GM21737 (cell line): ENCODE measurements around the gene NOS1.

Experiments
- ATAC-seq: cut with Tn5 transposase; IDR thresholded peaks from one replicate; pipeline ENCODE4 v1.9.1; 2021; ENCODE audit warnings: mild to moderate bottlenecking, moderate library complexity; ENCODE audit not compliant: unreplicated experiment

The NOS1 gene

GRCh38 chr12:117331691-117332090 is 29.7 kb downstream of the NOS1 start:
- ATAC-seq: no peak

GRCh38 chr12:117330441-117331113 is 30.8 kb downstream of the NOS1 start:
- no peak for ATAC-seq

- no peak for ATAC-seq
Observed at GRCh38 chr12:117329756-117330155, 31.7 kb downstream of the NOS1 start.

DNA sequence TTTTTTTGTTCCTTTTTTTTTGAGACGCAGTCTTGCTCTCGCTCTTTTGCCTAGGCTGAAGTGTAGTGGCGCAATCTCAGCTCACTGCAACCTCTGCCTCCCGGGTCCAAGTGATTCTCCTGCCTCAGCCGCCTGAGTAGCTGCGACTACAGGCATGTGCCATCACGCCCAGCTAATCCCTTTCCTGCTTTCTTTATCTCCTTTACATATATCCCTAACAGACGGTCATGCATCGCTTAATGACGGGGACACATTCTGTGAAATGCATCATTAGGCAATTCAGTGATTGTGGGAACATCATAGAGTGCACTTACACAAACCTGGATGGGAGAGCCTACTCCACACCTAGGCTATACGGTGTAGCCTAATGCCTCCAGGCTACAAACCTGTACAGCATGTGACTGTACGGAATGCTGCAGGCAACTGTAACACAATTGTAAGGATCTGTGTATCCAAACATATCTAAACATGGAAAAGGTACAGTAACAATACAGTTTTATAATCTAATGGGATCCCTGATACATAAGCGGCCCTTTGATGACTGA is 32.8 kb downstream of the NOS1 start:
- ATAC-seq: no peak

DNA sequence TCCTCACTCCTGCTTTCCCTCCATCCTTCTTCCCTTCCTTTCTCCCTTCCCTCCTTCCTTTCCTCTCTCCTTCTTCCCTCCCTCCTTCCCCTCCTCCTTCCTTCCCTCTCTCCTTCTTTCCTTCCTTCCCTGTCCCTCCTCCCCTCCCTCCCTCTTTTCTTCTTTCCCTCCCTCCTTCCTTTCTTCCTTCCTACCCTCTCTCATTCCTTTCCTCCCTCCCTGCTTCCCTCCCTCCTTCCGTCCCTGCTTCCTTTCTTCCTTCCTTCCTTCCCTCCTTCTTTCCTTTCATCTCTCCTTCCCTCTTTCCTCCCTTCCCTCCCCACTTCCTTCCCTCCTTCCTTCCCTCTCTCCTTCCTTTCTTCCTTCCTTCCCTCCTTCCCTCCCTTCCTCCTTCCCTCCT is 39.0 kb downstream of the NOS1 start:
- ATAC-seq: no peak

DNA sequence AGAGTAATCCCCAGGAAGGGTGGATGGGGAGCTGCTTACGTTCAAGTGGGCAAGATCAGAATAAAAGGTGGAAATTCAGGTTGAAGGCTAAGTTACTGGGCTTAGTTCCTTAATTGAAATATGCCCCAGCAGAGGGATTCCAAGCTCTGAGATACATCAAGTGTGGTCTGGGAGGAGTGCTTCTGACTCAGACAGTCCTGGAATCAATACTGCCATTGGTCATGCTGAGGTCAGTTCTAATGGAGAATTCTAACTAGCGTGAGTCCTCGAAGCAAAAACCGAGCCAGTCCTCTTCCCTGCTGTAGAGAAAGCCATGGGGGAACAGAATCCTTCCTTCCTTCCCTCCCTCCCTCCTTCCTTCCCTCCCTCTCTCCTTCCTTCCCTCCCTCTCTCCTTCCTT is 39.9 kb downstream of the NOS1 start:
- ATAC-seq: no peak

DNA sequence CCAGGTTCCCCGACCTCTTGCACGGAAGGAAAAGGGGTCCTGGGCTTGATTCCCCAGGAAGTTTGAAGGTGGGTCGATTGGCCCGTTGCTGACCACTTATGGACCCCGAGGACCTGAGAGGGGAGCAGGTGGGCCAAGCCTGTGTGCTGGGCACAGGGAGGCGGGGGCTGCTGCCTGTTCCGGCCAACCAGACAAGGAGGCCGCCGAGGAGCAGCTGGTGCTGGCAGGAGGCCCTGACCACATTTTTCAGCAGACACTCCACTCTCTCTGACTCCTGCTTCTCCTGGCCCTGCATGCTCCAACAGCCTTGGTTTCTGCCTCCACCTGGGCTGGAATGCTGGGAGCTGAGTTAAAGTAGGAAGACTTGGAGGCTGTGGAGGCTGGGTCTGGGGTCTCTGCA is 42.8 kb downstream of the NOS1 start:
- no peak for ATAC-seq

GRCh38 chr12:117316336-117316735 is 45.1 kb downstream of the NOS1 start:
- ATAC-seq: no peak

DNA sequence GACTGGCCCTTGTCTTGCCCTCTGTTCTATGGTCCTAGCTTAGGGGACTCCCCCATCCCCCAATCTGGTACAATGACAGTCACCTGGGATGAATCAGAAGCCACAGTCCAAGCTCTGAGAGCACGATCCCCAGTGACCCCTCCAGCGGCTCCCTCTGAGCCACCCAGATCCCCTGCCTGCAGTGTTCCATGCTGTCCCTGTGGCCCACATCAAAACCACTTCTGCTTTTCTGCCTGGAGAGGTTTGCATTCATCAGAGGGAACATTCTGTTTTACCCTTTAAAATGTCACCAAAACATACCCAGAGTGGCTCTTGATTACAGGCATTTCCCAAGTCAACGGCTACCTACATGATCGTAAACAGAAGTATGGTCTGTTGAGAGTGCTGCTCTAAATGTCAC is 47.5 kb downstream of the NOS1 start:
- ATAC-seq: no peak

DNA sequence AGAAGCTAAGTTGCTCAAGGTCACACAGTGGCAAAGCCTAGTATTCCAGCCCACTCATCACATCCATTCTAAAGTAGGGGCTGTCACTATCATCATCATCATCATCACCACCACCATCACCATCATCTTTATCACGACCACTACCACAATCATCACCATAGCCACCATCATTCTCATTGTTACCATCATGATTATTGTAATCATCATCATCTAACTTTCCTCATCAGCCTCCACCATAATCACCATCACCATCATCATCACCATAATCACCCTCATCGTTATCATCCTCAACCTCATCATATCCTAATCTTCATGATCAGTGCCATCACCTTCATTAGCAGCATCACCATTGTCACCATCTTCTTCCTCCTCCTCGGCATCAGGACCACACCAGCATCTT is 48.7 kb downstream of the NOS1 start:
- no peak for ATAC-seq

DNA sequence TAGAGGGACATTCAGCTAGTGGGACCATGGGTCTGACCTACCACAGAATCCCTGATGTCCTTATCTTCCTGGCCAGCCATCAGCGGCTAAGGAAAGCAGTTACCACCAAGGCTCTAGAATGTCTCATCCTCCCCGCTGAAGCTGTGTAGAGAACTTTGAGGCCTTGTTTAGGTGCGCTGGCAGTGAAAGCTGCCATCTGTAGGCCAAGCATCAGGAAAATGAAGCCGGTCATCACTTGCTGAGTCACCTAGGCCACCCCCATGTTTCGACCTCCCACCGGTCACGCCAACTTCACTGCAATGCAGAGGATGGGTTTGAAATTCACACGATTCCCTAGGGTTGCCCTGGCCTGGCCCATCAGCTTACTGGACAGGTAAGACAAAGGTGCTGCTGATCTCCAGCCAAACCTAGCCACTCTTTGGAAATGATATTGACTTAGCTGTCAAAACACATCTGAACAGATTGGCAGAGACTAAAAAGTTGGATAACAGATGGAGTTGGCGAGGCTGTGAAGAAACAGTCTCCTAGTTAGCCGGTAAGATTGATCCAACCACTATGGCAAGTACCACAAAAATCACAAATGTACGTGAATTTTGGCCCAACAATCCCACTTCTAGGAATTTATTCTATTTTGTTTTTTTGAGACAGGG is 52.0 kb downstream of the NOS1 start:
- ATAC-seq: no peak

GRCh38 chr12:117300174-117300573 is 61.3 kb downstream of the NOS1 start:
- ATAC-seq: no peak

GRCh38 chr12:117298648-117299225 is 62.7 kb downstream of the NOS1 start:
- ATAC-seq: no peak

- ATAC-seq: no peak
Observed at GRCh38 chr12:117298191-117298590, 63.2 kb downstream of the NOS1 start.

- ATAC-seq: no peak
Observed at GRCh38 chr12:117294189-117294603, 67.2 kb downstream of the NOS1 start.

DNA sequence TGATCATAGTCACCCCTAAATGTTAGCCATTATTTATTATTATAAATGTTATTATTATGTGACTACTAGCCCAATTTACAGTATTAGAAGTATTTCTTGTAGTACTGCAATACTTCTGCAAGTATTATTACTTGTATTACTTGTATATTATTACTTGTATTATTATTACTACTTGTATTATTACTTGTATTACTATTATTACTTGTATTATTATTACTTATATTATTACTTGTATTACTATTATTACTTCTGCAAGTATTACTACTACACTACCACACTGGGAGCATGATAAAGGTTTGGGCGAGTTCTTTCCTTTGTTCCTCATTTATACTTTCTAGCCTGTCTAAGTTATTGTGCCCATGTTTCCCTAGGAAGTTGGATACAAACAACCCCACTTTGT is 67.9 kb downstream of the NOS1 start:
- no peak for ATAC-seq

DNA sequence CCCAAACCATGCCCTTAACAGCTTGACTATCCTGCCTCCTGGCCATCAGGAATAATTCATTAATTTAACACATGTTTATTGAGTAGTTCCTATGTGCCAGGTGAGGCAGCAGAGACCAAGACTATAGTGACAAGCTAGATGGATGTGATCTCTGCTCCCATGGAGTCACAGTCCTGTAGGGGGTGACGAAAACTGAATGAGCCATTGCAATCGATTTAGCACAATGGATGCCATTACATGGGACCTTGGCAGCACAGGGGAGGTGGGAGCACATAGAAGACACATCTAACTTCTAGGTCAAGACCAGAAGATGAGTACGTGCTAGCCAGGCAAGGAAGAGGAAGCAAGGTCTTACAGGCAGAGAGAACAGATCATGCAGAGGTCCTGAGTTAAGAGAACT is 68.7 kb downstream of the NOS1 start:
- ATAC-seq: no peak

- ATAC-seq: no peak
Observed at GRCh38 chr12:117284140-117284539, 77.3 kb downstream of the NOS1 start.

DNA sequence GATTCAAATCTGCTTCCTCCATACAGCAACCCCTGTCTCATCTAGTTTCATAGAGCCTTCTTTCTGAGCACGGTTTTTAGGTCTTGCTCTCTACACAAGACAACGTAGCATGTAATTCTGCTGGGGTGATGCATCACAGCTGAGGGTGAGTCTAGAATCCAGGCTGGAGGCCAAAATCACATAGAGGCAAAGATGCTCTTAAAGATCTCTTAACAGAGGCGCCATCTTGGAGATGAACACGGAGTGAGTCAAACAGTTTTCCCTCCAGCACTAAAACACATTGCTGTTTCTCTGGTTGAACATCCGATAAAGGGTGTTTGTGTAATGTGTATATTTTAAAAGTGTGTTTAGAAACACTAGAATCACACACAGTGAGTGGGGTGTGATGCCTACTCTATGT is 78.9 kb downstream of the NOS1 start:
- ATAC-seq: no peak

- ATAC-seq: no peak
Observed at GRCh38 chr12:117280019-117280680, 81.3 kb downstream of the NOS1 start.

GRCh38 chr12:117279606-117280005 is 81.8 kb downstream of the NOS1 start:
- ATAC-seq: no peak

- ATAC-seq: no peak
Observed at GRCh38 chr12:117277875-117278274, 83.6 kb downstream of the NOS1 start.
